ENCODE data around the gene CPLANE1. TPM values are rescaled to one million over a fixed set of nuclear protein-coding genes. Genes with fewer than 3 reads are reported as not detected.

Gene CPLANE1
- total and polyA plus RNA-seq, 8 donors: 3.5 to 11.0 (median 7.3) TPM

DNA sequence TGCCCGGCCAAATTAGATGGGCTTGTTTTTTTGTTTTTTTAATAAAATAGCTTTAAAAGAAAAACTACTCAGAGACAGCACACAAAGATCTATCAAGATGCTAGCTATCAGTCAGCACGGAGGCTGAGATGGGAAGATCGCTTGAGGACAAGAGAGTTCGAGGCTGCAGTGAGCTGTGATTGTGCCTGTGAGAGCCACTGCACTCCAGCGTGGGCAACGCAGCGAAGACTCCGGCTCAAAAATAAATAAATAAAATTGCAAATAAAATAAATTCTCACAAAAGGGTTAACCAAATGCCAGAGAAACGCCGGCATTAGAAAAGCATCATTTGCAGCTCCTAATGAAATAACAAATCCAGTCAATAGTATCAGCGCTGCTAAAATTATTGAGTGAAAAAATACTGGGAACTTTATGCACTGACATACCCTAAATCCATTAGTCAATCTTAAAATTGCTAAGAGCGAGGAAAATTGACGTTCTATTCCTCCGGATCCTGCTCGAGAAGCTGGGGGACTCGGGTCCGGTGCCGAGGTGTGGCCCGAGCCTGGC, 681 bp downstream of the CPLANE1 start:
- TF ChIP-seq, protein P1, sequence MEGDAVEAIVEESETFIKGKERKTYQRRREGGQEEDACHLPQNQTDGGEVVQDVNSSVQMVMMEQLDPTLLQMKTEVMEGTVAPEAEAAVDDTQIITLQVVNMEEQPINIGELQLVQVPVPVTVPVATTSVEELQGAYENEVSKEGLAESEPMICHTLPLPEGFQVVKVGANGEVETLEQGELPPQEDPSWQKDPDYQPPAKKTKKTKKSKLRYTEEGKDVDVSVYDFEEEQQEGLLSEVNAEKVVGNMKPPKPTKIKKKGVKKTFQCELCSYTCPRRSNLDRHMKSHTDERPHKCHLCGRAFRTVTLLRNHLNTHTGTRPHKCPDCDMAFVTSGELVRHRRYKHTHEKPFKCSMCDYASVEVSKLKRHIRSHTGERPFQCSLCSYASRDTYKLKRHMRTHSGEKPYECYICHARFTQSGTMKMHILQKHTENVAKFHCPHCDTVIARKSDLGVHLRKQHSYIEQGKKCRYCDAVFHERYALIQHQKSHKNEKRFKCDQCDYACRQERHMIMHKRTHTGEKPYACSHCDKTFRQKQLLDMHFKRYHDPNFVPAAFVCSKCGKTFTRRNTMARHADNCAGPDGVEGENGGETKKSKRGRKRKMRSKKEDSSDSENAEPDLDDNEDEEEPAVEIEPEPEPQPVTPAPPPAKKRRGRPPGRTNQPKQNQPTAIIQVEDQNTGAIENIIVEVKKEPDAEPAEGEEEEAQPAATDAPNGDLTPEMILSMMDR (IDR thresholded peaks at IDR 0.05): no peak
- Histone ChIP-seq H3K4me1 (peaks cover 0 to 9% (median 4%) of the 10 kb centered on the region in 3 donors), H3K9me3 (no peaks in the 10 kb centered on the region), H3K36me3 (no peaks in the 10 kb centered on the region), H3K27me3 (no peaks in the 10 kb centered on the region), H3K27ac (peak overlapping the region; percentile 83 to 92 (median 86)), H3K4me3 (peak overlapping the region; percentile 42 to 86 (median 74))
- WGBS, 2 donors: 4 to 6% methylated on average over 19 of the region's 19 CpGs
- no peak for FAIRE-seq
- no peak for ATAC-seq
- DNase-seq: no peak
- intact Hi-C loops (cut with DNase I): no loop called here

DNA sequence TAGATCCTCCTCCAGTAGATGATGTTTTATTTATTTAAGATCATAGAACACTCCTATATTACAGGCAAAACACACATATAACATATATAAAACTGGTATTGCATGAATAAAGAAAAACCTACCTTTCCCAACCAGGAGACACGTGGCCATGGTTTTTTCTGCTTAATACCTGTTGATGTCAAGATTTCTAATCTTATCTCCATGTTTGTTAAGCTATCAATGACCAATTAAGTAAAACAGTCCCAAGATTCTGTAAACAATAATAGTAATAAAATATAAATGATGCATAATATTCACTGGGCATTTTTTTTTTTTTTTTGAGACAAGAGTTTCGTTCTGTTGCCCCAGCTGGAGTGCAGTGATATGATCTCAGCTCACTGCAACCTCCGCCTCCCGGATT, 1.7 kb downstream of the CPLANE1 start:
- Histone ChIP-seq H3K9me3 (no peaks in the 10 kb centered on the region), H3K27ac (no peak overlapping the region), H3K27me3 (no peaks in the 10 kb centered on the region), H3K4me1 (peaks cover 0 to 9% (median 4%) of the 10 kb centered on the region in 3 donors), H3K36me3 (no peaks in the 10 kb centered on the region), H3K4me3 (peak overlapping the region in 1 of 4 donors; percentile 73)
- TF ChIP-seq, protein P1 (IDR thresholded peaks at IDR 0.05): no peak
- DNase-seq: no peak
- no peak for FAIRE-seq
- no peak for ATAC-seq
- intact Hi-C loops (cut with DNase I): no loop called here
- 69 to 73% methylated on average over 4 of the region's 4 CpGs for WGBS, 2 donors

DNA sequence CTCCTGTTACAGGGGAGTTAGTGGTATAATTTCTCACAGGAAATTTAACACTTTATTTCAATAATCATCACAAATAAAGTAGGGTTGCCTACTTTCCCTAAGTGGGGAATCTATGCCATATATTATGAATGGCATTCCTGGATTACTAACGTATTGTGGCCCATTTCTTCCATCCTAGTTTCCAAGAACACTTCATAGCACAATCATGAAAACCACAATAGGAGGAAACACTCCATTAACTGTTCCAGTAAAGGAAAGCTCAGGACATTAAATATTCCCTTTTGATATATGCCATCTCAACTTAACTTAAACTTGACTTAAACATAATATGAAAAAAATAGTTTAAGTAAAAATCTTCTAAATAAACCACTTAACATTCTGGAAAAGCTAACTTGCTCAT, 2.1 kb downstream of the CPLANE1 start:
- no peak overlapping the region for H3K27ac ChIP-seq
- no peaks in the 10 kb centered on the region for H3K36me3 ChIP-seq
- intact Hi-C loops (cut with DNase I): no loop called here
- H3K4me1 ChIP-seq: peaks cover 0 to 9% (median 4%) of the 10 kb centered on the region in 3 donors
- WGBS, 2 donors: 80 to 85% methylated on average over 1 of the region's 1 CpG
- no peak for DNase-seq
- H3K27me3 ChIP-seq: no peaks in the 10 kb centered on the region
- no peak for FAIRE-seq
- H3K9me3 ChIP-seq: no peaks in the 10 kb centered on the region
- no peak for ATAC-seq
- H3K4me3 ChIP-seq: no peak overlapping the region
- TF ChIP-seq, protein P1 (IDR thresholded peaks at IDR 0.05): no peak

DNA sequence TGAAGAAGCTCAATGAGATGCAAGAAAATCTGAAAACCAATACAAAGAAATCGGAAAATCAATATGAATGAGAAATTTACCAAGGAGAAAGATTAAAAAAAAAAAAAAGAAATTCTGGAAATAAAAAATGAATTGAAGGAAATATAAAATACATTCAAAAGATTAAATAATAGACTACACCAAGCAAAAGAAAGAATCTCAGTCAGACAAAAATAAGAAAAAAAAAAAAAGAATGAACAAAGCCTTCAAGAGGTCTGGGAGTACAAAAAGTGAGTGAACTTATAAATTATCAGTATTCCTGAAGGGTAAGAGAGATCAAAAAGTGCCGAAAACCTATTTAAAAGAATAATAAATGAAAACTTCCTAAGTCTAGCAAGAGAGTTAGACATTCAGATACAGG, 14.9 kb downstream of the CPLANE1 start:
- H3K36me3 ChIP-seq: peaks cover 0 to 25% (median 0%) of the 10 kb centered on the region in 3 donors
- WGBS, 2 donors: 96 to 99% methylated on average over 2 of the region's 2 CpGs

DNA sequence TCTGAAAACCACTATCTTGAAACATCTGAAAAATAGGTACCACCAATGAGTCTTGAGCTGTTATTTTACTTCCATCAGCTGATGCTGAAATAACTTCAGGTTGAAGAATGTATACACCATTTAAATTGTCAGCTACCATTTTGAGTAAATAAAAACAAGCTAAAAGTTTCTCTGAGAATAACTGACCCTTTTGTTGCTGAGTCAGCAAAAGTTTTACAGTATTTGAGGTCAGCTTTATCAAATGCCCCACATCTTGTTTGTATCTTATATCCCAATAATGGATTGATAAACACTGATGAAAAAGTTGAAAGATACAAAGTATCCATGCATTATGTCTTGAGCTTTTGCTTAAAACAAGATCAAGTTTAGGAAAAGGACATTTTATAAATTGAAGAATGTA, 22.8 kb downstream of the CPLANE1 start:
- ATAC-seq (no peak), FAIRE-seq (no peak), DNase-seq (no peak)
- H3K27me3 ChIP-seq: no peaks in the 10 kb centered on the region
- peaks cover 0 to 12% (median 0%) of the 10 kb centered on the region in 3 donors for H3K36me3 ChIP-seq
- H3K9me3 ChIP-seq: no peaks in the 10 kb centered on the region
- intact Hi-C loops (cut with DNase I): no loop called here
- TF ChIP-seq, protein P1 (IDR thresholded peaks at IDR 0.05): no peak
- H3K4me3 ChIP-seq: no peak overlapping the region
- H3K27ac ChIP-seq: no peak overlapping the region
- H3K4me1 ChIP-seq: no peaks in the 10 kb centered on the region

More for the DNA sequence above, 14.9 kb downstream of the CPLANE1 start:
- Histone ChIP-seq H3K4me3 (no peak overlapping the region), H3K27me3 (no peaks in the 10 kb centered on the region), H3K4me1 (no peaks in the 10 kb centered on the region), H3K9me3 (no peaks in the 10 kb centered on the region), H3K27ac (no peak overlapping the region)
- TF ChIP-seq, protein P1 (IDR thresholded peaks at IDR 0.05): no peak
- FAIRE-seq (no peak), DNase-seq (no peak), ATAC-seq (no peak)
- intact Hi-C loops (cut with DNase I): no loop called here
